ENCODE measurements around the gene OTOGL.

The OTOGL gene

DNA sequence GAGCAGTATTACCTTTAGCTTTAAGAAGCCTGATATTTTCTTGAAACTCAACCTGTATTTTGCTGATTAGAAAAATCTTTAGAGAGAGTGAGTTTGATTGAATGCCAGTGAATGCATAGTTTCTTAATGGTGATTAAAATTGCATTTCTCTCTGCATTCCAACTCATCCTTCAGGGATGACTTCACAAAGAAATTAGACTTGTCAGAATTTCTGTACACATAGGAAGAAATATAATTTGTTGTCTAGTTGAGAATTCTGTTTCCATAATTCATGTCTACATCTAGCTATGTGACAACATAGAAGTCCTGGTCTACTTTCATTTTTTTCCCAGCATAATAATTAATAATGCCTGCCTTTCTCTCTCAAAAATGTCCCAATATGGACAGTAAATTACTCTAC lies 136.6 kb downstream of the OTOGL start:
- no peak overlapping the region for H3K4ac ChIP-seq (ENCODE audit: low read depth in 1 of 2, low read length in 2 of 2)
- no peak overlapping the region for H3K9ac ChIP-seq (ENCODE audit: low read length)
- no peak overlapping the region for H3K4me3 ChIP-seq (ENCODE audit: insufficient read depth in 1 of 2, low read depth in 1 of 2, low read length in 2 of 2)
- H2BK120ac ChIP-seq (ENCODE audit: low read depth, low read length) = no peak overlapping the region
- no peak overlapping the region for H2BK5ac ChIP-seq (ENCODE audit: low read depth, low read length, poor library complexity, severe bottlenecking)
- H3K4me1 ChIP-seq (ENCODE audit: control insufficient read depth, insufficient read depth, low read depth, low read length) = peaks cover 1% of the 10 kb centered on the region
- no peak overlapping the region for H3K23ac ChIP-seq (ENCODE audit: low read length in 2 of 2)
- H3K4me2 ChIP-seq (ENCODE audit: low read length, poor library complexity, severe bottlenecking) = no peak overlapping the region
- no peak overlapping the region for H4K8ac ChIP-seq (ENCODE audit: low read length)
- H2AK5ac ChIP-seq (ENCODE audit: low read length, severe bottlenecking) = no peak overlapping the region
- no peaks in the 10 kb centered on the region for H3K9me3 ChIP-seq (ENCODE audit: control insufficient read depth, low read length)
- no peak overlapping the region for H3K18ac ChIP-seq (ENCODE audit: low read depth in 1 of 2, low read length in 2 of 2)
- H3K79me1 ChIP-seq (replicated peaks; ENCODE audit: low read length, poor library complexity, severe bottlenecking) = no peaks in the 10 kb centered on the region
- H3K27me3 ChIP-seq (ENCODE audit: control insufficient read depth in 1 of 2, insufficient read depth in 1 of 2, low read length in 2 of 2) = no peaks in the 10 kb centered on the region
- H2BK12ac ChIP-seq (ENCODE audit: low read length in 2 of 2) = no peak overlapping the region
- H3K14ac ChIP-seq (ENCODE audit: low read length in 2 of 2) = no peak overlapping the region
- H2BK15ac ChIP-seq (ENCODE audit: low read depth, poor library complexity, severe bottlenecking) = no peak overlapping the region
- no peak overlapping the region for H3K27ac ChIP-seq (ENCODE audit: low read length, poor library complexity, severe bottlenecking)
- no peak overlapping the region for H2AFZ ChIP-seq (ENCODE audit: low read depth, low read length)
- H3K36me3 ChIP-seq (ENCODE audit: control insufficient read depth in 1 of 2, insufficient read depth in 2 of 2, low read depth in 1 of 2, low read length in 2 of 2) = no peaks in the 10 kb centered on the region
- H4K91ac ChIP-seq (ENCODE audit: low read length) = no peak overlapping the region
- no peak for DNase-seq

DNA sequence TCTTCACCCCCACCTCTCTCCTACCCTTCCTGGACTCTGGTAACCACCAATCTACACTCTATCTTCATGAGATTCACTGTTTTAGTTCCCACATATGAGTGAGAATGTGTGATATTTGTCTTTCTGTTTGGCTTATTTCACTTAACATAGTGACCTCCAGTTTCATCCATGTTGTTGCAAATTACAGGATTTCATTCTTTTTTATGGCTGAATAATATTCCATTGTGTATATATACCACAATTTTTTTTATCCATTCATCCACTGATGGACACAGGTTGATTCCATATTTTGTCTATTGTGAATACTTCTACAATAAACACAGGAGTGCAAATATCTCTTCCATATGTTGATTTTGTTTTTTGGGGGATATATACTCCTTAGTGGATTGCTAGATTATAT lies 140.5 kb downstream of the OTOGL start:
- H3K4ac ChIP-seq (ENCODE audit: low read depth in 1 of 2, low read length in 2 of 2) = no peak overlapping the region
- no peaks in the 10 kb centered on the region for H3K79me1 ChIP-seq (replicated peaks; ENCODE audit: low read length, poor library complexity, severe bottlenecking)
- H3K4me2 ChIP-seq (ENCODE audit: low read length, poor library complexity, severe bottlenecking) = no peak overlapping the region
- H3K36me3 ChIP-seq (ENCODE audit: control insufficient read depth in 1 of 2, insufficient read depth in 2 of 2, low read depth in 1 of 2, low read length in 2 of 2) = no peaks in the 10 kb centered on the region
- H2AK5ac ChIP-seq (ENCODE audit: low read length, severe bottlenecking) = no peak overlapping the region
- no peak overlapping the region for H3K18ac ChIP-seq (ENCODE audit: low read depth in 1 of 2, low read length in 2 of 2)
- H3K27ac ChIP-seq (ENCODE audit: low read length, poor library complexity, severe bottlenecking) = no peak overlapping the region
- H2AFZ ChIP-seq (ENCODE audit: low read depth, low read length) = no peak overlapping the region
- H3K9me3 ChIP-seq (ENCODE audit: control insufficient read depth, low read length) = no peaks in the 10 kb centered on the region
- no peak overlapping the region for H2BK120ac ChIP-seq (ENCODE audit: low read depth, low read length)
- no peaks in the 10 kb centered on the region for H3K27me3 ChIP-seq (ENCODE audit: control insufficient read depth in 1 of 2, insufficient read depth in 1 of 2, low read length in 2 of 2)
- H3K4me1 ChIP-seq (ENCODE audit: control insufficient read depth, insufficient read depth, low read depth, low read length) = peaks cover 1% of the 10 kb centered on the region
- no peak overlapping the region for H2BK12ac ChIP-seq (ENCODE audit: low read length in 2 of 2)
- no peak overlapping the region for H3K14ac ChIP-seq (ENCODE audit: low read length in 2 of 2)
- no peak overlapping the region for H4K8ac ChIP-seq (ENCODE audit: low read length)
- no peak overlapping the region for H2BK5ac ChIP-seq (ENCODE audit: low read depth, low read length, poor library complexity, severe bottlenecking)
- no peak for DNase-seq
- no peak overlapping the region for H3K23ac ChIP-seq (ENCODE audit: low read length in 2 of 2)
- no peak overlapping the region for H3K4me3 ChIP-seq (ENCODE audit: insufficient read depth in 1 of 2, low read depth in 1 of 2, low read length in 2 of 2)
- H4K91ac ChIP-seq (ENCODE audit: low read length) = no peak overlapping the region
- no peak overlapping the region for H3K9ac ChIP-seq (ENCODE audit: low read length)
- no peak overlapping the region for H2BK15ac ChIP-seq (ENCODE audit: low read depth, poor library complexity, severe bottlenecking)

DNA sequence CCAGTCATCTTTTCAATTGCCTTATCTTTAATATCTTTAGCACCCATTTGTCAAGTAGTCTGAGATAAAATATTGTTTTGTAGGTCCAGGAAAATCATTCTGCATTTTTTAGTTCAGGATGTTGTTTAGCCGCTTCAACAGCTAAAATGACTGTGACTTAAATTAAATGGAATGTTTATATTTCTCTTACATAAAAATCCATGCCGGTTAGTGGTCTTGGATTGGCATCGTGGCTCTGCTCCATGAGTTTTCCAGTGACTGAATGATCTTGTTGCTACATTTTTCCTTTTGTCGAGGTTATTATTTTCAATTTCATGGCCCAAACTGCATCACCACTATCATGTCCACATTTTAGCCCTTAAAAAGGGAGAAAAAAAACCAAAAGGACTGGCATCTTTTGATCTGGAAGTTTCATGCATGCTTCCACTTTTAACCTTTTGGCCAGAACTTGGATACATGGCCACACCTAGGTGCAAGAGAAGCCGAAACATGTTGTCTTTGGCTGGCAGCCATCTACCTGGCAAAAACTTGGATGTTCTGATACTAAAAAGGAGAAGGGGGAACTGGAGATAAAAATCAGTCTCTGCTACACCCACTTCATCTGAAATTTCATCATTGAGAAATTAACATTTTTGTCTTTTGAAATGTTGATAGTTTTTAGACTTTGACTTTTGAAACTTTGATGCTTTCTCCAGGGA lies 142.4 kb downstream of the OTOGL start:
- H3K27me3 ChIP-seq (ENCODE audit: control insufficient read depth in 1 of 2, insufficient read depth in 1 of 2, low read length in 2 of 2) = no peaks in the 10 kb centered on the region
- no peak overlapping the region for H2BK120ac ChIP-seq (ENCODE audit: low read depth, low read length)
- H3K4me1 ChIP-seq (ENCODE audit: control insufficient read depth, insufficient read depth, low read depth, low read length) = no peaks in the 10 kb centered on the region
- no peak for DNase-seq
- H3K36me3 ChIP-seq (ENCODE audit: control insufficient read depth in 1 of 2, insufficient read depth in 2 of 2, low read depth in 1 of 2, low read length in 2 of 2) = no peaks in the 10 kb centered on the region
- no peak overlapping the region for H3K4ac ChIP-seq (ENCODE audit: low read depth in 1 of 2, low read length in 2 of 2)
- no peak overlapping the region for H2AFZ ChIP-seq (ENCODE audit: low read depth, low read length)
- H3K9ac ChIP-seq (ENCODE audit: low read length) = no peak overlapping the region
- H2BK12ac ChIP-seq (ENCODE audit: low read length in 2 of 2) = no peak overlapping the region
- H2BK15ac ChIP-seq (ENCODE audit: low read depth, poor library complexity, severe bottlenecking) = no peak overlapping the region
- no peak overlapping the region for H3K14ac ChIP-seq (ENCODE audit: low read length in 2 of 2)
- no peaks in the 10 kb centered on the region for H3K79me1 ChIP-seq (replicated peaks; ENCODE audit: low read length, poor library complexity, severe bottlenecking)
- no peak overlapping the region for H3K23ac ChIP-seq (ENCODE audit: low read length in 2 of 2)
- no peak overlapping the region for H3K18ac ChIP-seq (ENCODE audit: low read depth in 1 of 2, low read length in 2 of 2)
- no peak overlapping the region for H2AK5ac ChIP-seq (ENCODE audit: low read length, severe bottlenecking)
- 84% methylated on average over 3 of the region's 5 CpGs for WGBS
- no peak overlapping the region for H3K4me2 ChIP-seq (ENCODE audit: low read length, poor library complexity, severe bottlenecking)
- H4K8ac ChIP-seq (ENCODE audit: low read length) = no peak overlapping the region
- H3K27ac ChIP-seq (ENCODE audit: low read length, poor library complexity, severe bottlenecking) = peak overlapping the region; percentile 44
- no peak overlapping the region for H4K91ac ChIP-seq (ENCODE audit: low read length)
- no peak overlapping the region for H2BK5ac ChIP-seq (ENCODE audit: low read depth, low read length, poor library complexity, severe bottlenecking)
- H3K9me3 ChIP-seq (ENCODE audit: control insufficient read depth, low read length) = no peaks in the 10 kb centered on the region
- no peak overlapping the region for H3K4me3 ChIP-seq (ENCODE audit: insufficient read depth in 1 of 2, low read depth in 1 of 2, low read length in 2 of 2)

DNA sequence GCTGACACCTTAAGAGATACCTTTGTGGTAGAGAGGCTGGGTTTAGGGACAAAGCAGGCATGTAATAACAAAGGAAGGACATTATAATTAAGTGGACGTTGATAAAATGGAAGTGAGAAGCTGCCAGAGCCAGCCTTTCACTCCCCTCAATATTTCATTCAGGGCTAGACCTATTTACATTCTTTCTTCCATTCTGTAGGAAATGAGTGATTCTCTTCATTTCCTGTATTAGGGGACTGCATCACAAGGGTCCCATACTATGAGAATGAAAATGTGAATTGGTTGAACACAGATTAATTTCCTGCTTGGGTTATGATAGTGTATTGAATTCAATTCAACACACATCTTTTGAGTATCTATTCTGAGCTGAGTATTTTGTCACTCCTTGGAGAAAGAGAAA lies 143.0 kb downstream of the OTOGL start:
- WGBS = no CpG with 5 or more reads among the region's 1 CpG
- Histone ChIP-seq H3K4me1 (ENCODE audit: control insufficient read depth, insufficient read depth, low read depth, low read length) (no peaks in the 10 kb centered on the region), H2BK5ac (ENCODE audit: low read depth, low read length, poor library complexity, severe bottlenecking) (no peak overlapping the region), H3K9me3 (ENCODE audit: control insufficient read depth, low read length) (no peaks in the 10 kb centered on the region), H3K23ac (ENCODE audit: low read length in 2 of 2) (no peak overlapping the region), H4K8ac (ENCODE audit: low read length) (no peak overlapping the region), H3K4me2 (ENCODE audit: low read length, poor library complexity, severe bottlenecking) (no peak overlapping the region), H2AK5ac (ENCODE audit: low read length, severe bottlenecking) (no peak overlapping the region), H3K14ac (ENCODE audit: low read length in 2 of 2) (no peak overlapping the region), H2AFZ (ENCODE audit: low read depth, low read length) (no peak overlapping the region), H3K9ac (ENCODE audit: low read length) (no peak overlapping the region), H3K27me3 (ENCODE audit: control insufficient read depth in 1 of 2, insufficient read depth in 1 of 2, low read length in 2 of 2) (no peaks in the 10 kb centered on the region), H2BK12ac (ENCODE audit: low read length in 2 of 2) (no peak overlapping the region), H2BK120ac (ENCODE audit: low read depth, low read length) (no peak overlapping the region), H3K27ac (ENCODE audit: low read length, poor library complexity, severe bottlenecking) (no peak overlapping the region), H4K91ac (ENCODE audit: low read length) (no peak overlapping the region), H2BK15ac (ENCODE audit: low read depth, poor library complexity, severe bottlenecking) (no peak overlapping the region), H3K18ac (ENCODE audit: low read depth in 1 of 2, low read length in 2 of 2) (no peak overlapping the region), H3K36me3 (ENCODE audit: control insufficient read depth in 1 of 2, insufficient read depth in 2 of 2, low read depth in 1 of 2, low read length in 2 of 2) (no peaks in the 10 kb centered on the region), H3K4ac (ENCODE audit: low read depth in 1 of 2, low read length in 2 of 2) (no peak overlapping the region), H3K79me1 (replicated peaks; ENCODE audit: low read length, poor library complexity, severe bottlenecking) (no peaks in the 10 kb centered on the region), H3K4me3 (ENCODE audit: insufficient read depth in 1 of 2, low read depth in 1 of 2, low read length in 2 of 2) (no peak overlapping the region)
- DNase-seq = no peak
